ENCODE data around the gene ALX3. TPM values are rescaled to one million over a fixed set of nuclear protein-coding genes. Genes with fewer than 3 reads are reported as not detected.

Gene ALX3
- total RNA-seq, 4 donors from 2014 or later, result not detected

DNA sequence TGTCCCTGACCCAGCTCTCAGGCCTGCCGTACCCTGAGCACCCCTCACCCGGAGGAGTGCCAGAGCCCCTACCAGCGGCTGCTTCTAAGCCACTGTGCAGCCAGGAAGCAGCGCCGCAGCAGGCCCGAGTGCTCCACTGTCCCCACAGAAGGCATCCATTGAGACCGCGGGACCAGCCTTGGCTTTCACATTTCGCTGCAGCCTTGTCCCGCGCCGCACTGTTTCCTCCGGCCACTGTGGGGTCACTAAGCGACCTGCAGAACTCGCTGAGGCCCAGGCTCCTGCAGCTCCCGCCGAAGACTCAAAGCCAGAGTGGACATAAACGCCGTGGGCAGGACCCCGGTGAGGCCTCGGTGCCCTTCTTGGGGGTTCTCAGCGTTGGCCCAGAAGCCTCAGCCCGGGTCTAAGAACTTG, 3.0 kb downstream of the ALX3 start:
- Histone ChIP-seq H3K27ac (no peak overlapping the region), H3K4me1 (peaks cover 0 to 38% (median 16%) of the 10 kb centered on the region in 3 donors), H3K9me3 (peaks cover 0 to 8% (median 0%) of the 10 kb centered on the region in 3 donors), H3K4me3 (no peak overlapping the region), H3K27me3 (peaks cover 60% of the 10 kb centered on the region), H3K36me3 (no peaks in the 10 kb centered on the region)
- no CpG with 5 or more reads among the region's 23 CpGs for WGBS, 2 donors (ENCODE audit: low coverage in 1 of 2)
- no peak for TF ChIP-seq POLR2A (IDR thresholded peaks at IDR 0.05)
- TF ChIP-seq POLR2AphosphoS5 (IDR thresholded peaks at IDR 0.05), result no peak
- TF ChIP-seq, protein P1, sequence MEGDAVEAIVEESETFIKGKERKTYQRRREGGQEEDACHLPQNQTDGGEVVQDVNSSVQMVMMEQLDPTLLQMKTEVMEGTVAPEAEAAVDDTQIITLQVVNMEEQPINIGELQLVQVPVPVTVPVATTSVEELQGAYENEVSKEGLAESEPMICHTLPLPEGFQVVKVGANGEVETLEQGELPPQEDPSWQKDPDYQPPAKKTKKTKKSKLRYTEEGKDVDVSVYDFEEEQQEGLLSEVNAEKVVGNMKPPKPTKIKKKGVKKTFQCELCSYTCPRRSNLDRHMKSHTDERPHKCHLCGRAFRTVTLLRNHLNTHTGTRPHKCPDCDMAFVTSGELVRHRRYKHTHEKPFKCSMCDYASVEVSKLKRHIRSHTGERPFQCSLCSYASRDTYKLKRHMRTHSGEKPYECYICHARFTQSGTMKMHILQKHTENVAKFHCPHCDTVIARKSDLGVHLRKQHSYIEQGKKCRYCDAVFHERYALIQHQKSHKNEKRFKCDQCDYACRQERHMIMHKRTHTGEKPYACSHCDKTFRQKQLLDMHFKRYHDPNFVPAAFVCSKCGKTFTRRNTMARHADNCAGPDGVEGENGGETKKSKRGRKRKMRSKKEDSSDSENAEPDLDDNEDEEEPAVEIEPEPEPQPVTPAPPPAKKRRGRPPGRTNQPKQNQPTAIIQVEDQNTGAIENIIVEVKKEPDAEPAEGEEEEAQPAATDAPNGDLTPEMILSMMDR (IDR thresholded peaks at IDR 0.05), result no peak
- TF ChIP-seq EP300 (IDR thresholded peaks at IDR 0.05), result no peak
- no peak for ATAC-seq

DNA sequence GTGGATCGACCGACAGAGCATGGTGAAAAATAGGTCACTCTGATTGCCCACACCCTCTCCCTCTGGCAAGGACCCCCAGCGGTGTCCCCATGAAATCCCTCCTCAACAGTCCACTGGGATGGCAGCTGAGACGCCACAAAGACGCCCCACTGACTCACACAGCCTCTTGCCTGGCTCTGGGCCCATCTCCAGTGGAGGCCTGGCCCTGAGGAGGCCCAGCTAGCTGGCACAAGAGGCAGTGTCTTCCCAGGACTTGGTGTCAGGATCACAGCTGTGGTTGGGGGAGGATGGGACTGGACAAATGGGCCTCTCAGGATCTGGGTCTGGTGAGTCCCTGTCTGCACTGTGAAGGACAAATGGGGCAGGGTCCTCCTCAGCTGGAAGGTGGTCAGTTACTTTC, 4.6 kb downstream of the ALX3 start:
- WGBS, 2 donors (ENCODE audit: low coverage in 1 of 2), result no CpG with 5 or more reads among the region's 5 CpGs
- TF ChIP-seq POLR2AphosphoS5 (IDR thresholded peaks at IDR 0.05) (no peak), POLR2A (IDR thresholded peaks at IDR 0.05) (no peak), EP300 (IDR thresholded peaks at IDR 0.05) (no peak)
- TF ChIP-seq, protein P1 (IDR thresholded peaks at IDR 0.05), result no peak
- ATAC-seq, result no peak

DNA sequence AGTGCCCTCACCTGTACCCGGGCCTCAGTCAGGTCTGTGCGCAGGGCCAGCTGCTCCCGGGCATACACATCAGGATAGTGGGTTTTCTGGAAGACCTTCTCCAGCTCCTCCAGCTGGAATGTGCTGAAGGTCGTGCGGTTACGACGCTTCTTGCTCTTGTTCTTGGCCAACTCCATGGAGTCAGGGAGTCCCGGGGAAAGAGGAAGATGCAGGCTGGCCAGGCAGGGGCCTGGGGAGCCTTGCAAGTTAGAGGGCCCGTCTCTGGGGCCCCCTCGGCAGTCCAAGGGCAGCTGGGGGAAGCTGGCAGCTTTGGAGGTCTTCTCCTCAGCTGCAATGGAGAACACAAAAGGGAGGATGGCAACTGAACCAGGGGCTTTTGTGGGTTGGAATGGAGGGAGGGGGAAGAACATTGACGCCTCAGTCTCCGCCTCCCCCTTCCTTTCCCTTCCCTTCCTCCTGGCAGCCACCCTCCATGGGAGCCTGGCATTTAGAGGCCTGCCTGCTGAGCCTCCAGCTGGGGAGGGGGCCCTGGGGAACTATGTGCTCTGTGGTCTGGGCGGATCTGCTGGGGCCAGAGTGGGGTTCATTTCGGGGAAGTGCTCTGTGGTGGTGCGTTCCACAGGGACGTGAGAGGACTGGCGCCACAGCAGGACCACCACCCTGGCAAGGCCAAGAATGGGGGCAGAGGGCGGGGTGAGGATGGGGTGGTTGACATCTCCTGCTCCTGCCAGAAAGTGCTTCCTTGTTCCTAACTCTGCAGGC, 5.7 kb downstream of the ALX3 start:
- H3K9me3 ChIP-seq, result peaks cover 0 to 8% (median 0%) of the 10 kb centered on the region in 3 donors
- no peak overlapping the region for H3K4me3 ChIP-seq
- H3K27me3 ChIP-seq, result peaks cover 33% of the 10 kb centered on the region
- H3K36me3 ChIP-seq, result peaks cover 0 to 8% of the 10 kb centered on the region in 2 donors
- no peak for TF ChIP-seq EP300 (IDR thresholded peaks at IDR 0.05)
- TF ChIP-seq, protein P1 (IDR thresholded peaks at IDR 0.05), result no peak
- TF ChIP-seq POLR2AphosphoS5 (IDR thresholded peaks at IDR 0.05), result no peak
- no peak for TF ChIP-seq POLR2A (IDR thresholded peaks at IDR 0.05)
- WGBS, 2 donors (ENCODE audit: low coverage in 1 of 2), result 81% methylated on average over 8 of the region's 18 CpGs; no CpG with 5 or more reads in 1 of the 2 donors
- no peak for ATAC-seq
- H3K4me1 ChIP-seq, result peaks cover 0 to 24% (median 10%) of the 10 kb centered on the region in 3 donors
- no peak overlapping the region for H3K27ac ChIP-seq

More for the DNA sequence above, 4.6 kb downstream of the ALX3 start:
- Histone ChIP-seq H3K4me3 (no peak overlapping the region), H3K27ac (no peak overlapping the region), H3K4me1 (peaks cover 0 to 35% (median 16%) of the 10 kb centered on the region in 3 donors), H3K27me3 (peaks cover 44% of the 10 kb centered on the region), H3K36me3 (peaks cover 0 to 6% of the 10 kb centered on the region in 2 donors), H3K9me3 (peaks cover 0 to 8% (median 0%) of the 10 kb centered on the region in 3 donors)

DNA sequence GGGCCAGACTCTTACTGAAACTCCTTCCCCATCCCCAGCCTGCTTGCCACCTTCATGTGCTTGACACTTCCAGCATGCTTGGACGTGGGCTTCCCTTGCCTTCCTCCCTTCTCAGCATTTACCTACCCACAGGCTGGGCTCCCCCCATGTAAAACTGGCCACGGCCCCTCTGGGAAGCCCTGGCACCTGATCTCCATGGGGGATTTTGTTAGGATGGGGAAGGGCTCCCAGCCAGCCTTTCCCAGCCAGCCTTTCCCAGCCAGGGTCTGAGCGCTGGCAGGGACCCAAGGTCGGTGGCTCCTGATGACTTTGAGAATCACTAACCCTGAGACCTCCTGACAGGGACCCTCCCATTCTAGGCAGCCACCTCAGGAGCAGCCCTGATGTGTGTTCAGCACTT, 6.7 kb downstream of the ALX3 start:
- no peak for ATAC-seq
- peaks cover 0 to 17% of the 10 kb centered on the region in 2 donors for H3K36me3 ChIP-seq
- no peak overlapping the region for H3K27ac ChIP-seq
- H3K9me3 ChIP-seq, result peaks cover 0 to 7% (median 0%) of the 10 kb centered on the region in 3 donors
- TF ChIP-seq POLR2AphosphoS5 (IDR thresholded peaks at IDR 0.05), result no peak
- TF ChIP-seq, protein P1 (IDR thresholded peaks at IDR 0.05), result no peak
- TF ChIP-seq POLR2A (IDR thresholded peaks at IDR 0.05), result no peak
- no peak for TF ChIP-seq EP300 (IDR thresholded peaks at IDR 0.05)
- H3K4me3 ChIP-seq, result no peak overlapping the region
- peaks cover 0 to 15% (median 1%) of the 10 kb centered on the region in 3 donors for H3K4me1 ChIP-seq
- H3K27me3 ChIP-seq, result peaks cover 23% of the 10 kb centered on the region
- WGBS, 2 donors (ENCODE audit: low coverage in 1 of 2), result 51 to 67% methylated on average over 1 to 2 of the region's 4 CpGs

DNA sequence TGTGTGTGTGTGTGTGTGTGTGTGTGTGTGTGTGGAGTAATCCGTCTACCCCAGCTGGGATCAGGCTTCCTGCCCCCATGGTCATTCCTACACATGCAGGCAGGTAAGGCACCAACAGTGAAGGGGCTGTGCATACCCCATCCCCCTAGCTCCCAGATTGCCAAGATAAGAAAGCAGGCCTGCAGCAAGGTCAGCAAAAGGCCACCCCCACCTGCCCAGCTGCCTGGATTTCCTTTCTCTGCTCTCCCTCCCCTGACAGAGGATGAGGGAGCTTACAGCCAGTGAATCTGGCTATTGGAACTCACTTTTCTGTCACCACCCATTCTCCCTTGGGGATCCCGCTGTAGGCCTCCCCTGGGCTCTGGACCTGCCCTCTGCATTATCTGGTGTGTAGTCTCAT, 7.9 kb downstream of the ALX3 start:
- Histone ChIP-seq H3K36me3 (peaks cover 0 to 29% of the 10 kb centered on the region in 2 donors), H3K4me1 (peaks cover 0 to 14% (median 6%) of the 10 kb centered on the region in 3 donors), H3K27me3 (peaks cover 12% of the 10 kb centered on the region), H3K27ac (no peak overlapping the region), H3K9me3 (no peaks in the 10 kb centered on the region), H3K4me3 (no peak overlapping the region)
- 100% methylated on average over 1 of the region's 2 CpGs for WGBS, 2 donors (ENCODE audit: low coverage in 1 of 2)
- ATAC-seq, result no peak
- TF ChIP-seq POLR2AphosphoS5 (IDR thresholded peaks at IDR 0.05) (no peak), POLR2A (IDR thresholded peaks at IDR 0.05) (no peak), EP300 (IDR thresholded peaks at IDR 0.05) (no peak)
- TF ChIP-seq, protein P1 (IDR thresholded peaks at IDR 0.05), result no peak
